K562 (cell line): ENCODE results near the gene TMCO4. TPM values are rescaled to one million over a fixed set of nuclear protein-coding genes. Genes with fewer than 3 reads are reported as not detected.

Experiments used
- ATAC-seq: fragments of 200-7000 bp; cut with Tn5 transposase; 3 replicates; pipeline ENCODE4 v1.9.1; 2020; ENCODE audit warnings: moderate library complexity
- BruUV-seq: library from RNA; stranded (reverse); fragments of 400-500 nt; replicated peaks from 2 replicates; lab custom pipeline; 2021; lab: Mats Ljungman, UMichigan
- CTCF ChIA-PET: fragments of 300-600 bp; formaldehyde crosslinking; extraction: SDS; loops from one replicate; lab custom pipeline; 2021; ENCODE audit warnings: low intra/inter-chr PET ratio; lab: Yijun Ruan, JAX
- POLR2A ChIA-PET: fragments of 300-600, 350-650 bp; sonication (Branson Sonifier 250); formaldehyde crosslinking; extraction: SDS; loops from one replicate; lab custom pipeline; 2021; ENCODE audit warnings: antibody characterized with exemption, inconsistent platforms; lab: Yijun Ruan, JAX
- DNase-seq, 4 experiments: peaks; one replicate each; pipeline versions ENCODE4 v3.0.0 to v3.0.0-alpha.2; 2011 to 2018; ENCODE audit warnings: low spot score in 3 of 4, mixed read lengths in 3 of 4; ENCODE audit errors: extremely low read depth in 1 of 4
- FAIRE-seq: peaks from 2 replicates; lab custom pipeline; 2011; peaks lifted over from hg19 to GRCh38; lab: Jason Lieb, UNC
- H2AFZ ChIP-seq: 2 replicates; pipeline ENCODE4 v1.6.0; 2011; ENCODE audit warnings: low read depth, low read length, control low read depth, inconsistent platforms
- H3K27ac ChIP-seq: fragments of 200-600 bp; 3 replicates; pipeline ENCODE4 v1.8.0; 2011; ENCODE audit warnings: low read depth, mild to moderate bottlenecking, control low read depth, inconsistent platforms, low read length, moderate library complexity, mixed read lengths; ENCODE audit errors: extremely low read depth
- H3K27me3 ChIP-seq, 2 experiments: fragments of 300-600 bp in 1 of 2; 2 replicates in 1 of 2; 3 replicates in 1 of 2; pipeline versions ENCODE4 v1.6.0 to v1.8.0; 2011; ENCODE audit warnings: inconsistent platforms in 2 of 2, low read length in 2 of 2, mild to moderate bottlenecking in 1 of 2, mixed read lengths in 1 of 2, moderate library complexity in 1 of 2; ENCODE audit not compliant: control insufficient read depth in 2 of 2, insufficient read depth in 2 of 2
- H3K36me3 ChIP-seq: fragments of 300-600 bp; 3 replicates; pipeline ENCODE4 v1.8.0; 2011; ENCODE audit warnings: mild to moderate bottlenecking, low read length, inconsistent platforms; ENCODE audit not compliant: control insufficient read depth, insufficient read depth
- H3K4me1 ChIP-seq, 2 experiments: fragments of 200-600 bp in 1 of 2; replicated peaks in 1 of 2; 2 replicates in 1 of 2; 3 replicates in 1 of 2; pipeline versions ENCODE4 v1.5.1 to v1.8.0; 2011; ENCODE audit warnings: inconsistent platforms in 2 of 2, low read length in 2 of 2, mild to moderate bottlenecking in 1 of 2, mixed read lengths in 1 of 2, moderate library complexity in 1 of 2; ENCODE audit not compliant: control insufficient read depth in 2 of 2, insufficient read depth in 2 of 2
- H3K4me2 ChIP-seq: 2 replicates; pipeline ENCODE4 v1.6.1; 2011; ENCODE audit warnings: low read length, control low read depth, inconsistent platforms, mixed read lengths; ENCODE audit not compliant: insufficient read depth
- H3K4me3 ChIP-seq: fragments of 200-600 bp; sonication (generic), shearing (Covaris generic); 2 replicates; pipeline ENCODE4 v1.5.1; 2016; ENCODE audit warnings: control low read depth, inconsistent platforms
- H3K79me2 ChIP-seq: fragments of 200-600 bp; 3 replicates; pipeline ENCODE4 v1.8.0; 2011; ENCODE audit warnings: low read length, inconsistent platforms; ENCODE audit not compliant: control insufficient read depth, insufficient read depth
- H3K9ac ChIP-seq, 2 experiments: 2 replicates each; pipeline versions ENCODE4 v1.6.0 to v1.6.1; 2011; ENCODE audit warnings: low read depth in 2 of 2, low read length in 2 of 2, control low read depth in 1 of 2, inconsistent platforms in 1 of 2, mild to moderate bottlenecking in 1 of 2, mixed read lengths in 1 of 2; ENCODE audit not compliant: insufficient read depth in 1 of 2
- H3K9me1 ChIP-seq: one replicate; pipeline ENCODE4 v1.6.0; 2011; ENCODE audit warnings: inconsistent platforms, mild to moderate bottlenecking, low read length, moderate library complexity; ENCODE audit not compliant: control insufficient read depth, insufficient read depth
- H3K9me3 ChIP-seq: replicated peaks from 2 replicates; pipeline ENCODE4 v1.5.1; 2011; ENCODE audit warnings: low read depth, low read length, inconsistent platforms; ENCODE audit not compliant: control insufficient read depth, insufficient read depth
- H4K20me1 ChIP-seq: replicated peaks from 2 replicates; pipeline ENCODE4 v1.6.1; 2011; ENCODE audit warnings: low read length, inconsistent platforms, mixed read lengths; ENCODE audit not compliant: control insufficient read depth, insufficient read depth
- BMI1 ChIP-seq: fragments of 150-350 bp; IDR thresholded peaks from 2 replicates; pipeline ENCODE4 v1.6.1; 2014; ENCODE audit warnings: low read length
- HNRNPH1 ChIP-seq: fragments of 200-400 bp; formaldehyde crosslinking; optimal IDR thresholded peaks from 2 replicates; pipeline ENCODE3; 2017; ENCODE audit warnings: low read depth, mild to moderate bottlenecking, low read length, moderate library complexity
- HNRNPLL ChIP-seq: fragments of 200-400 bp; formaldehyde crosslinking; IDR thresholded peaks from 2 replicates; pipeline ENCODE4 v1.6.1; 2017; ENCODE audit warnings: low read length, low read depth, mild to moderate bottlenecking; ENCODE audit not compliant: poor library complexity, severe bottlenecking
- RBM39 ChIP-seq: fragments of 200-400 bp; formaldehyde crosslinking; optimal IDR thresholded peaks from 2 replicates; pipeline ENCODE3; 2018; ENCODE audit warnings: low read depth, low read length
- SPI1 ChIP-seq: IDR thresholded peaks from 2 replicates; pipeline ENCODE4 v1.6.1; 2011; ENCODE audit warnings: low read depth, low read length, control low read depth, borderline replicate concordance
- STAG1 ChIP-seq: sonication (generic); formaldehyde crosslinking; IDR thresholded peaks from 2 replicates; pipeline ENCODE4 v1.5.0; 2020; ENCODE audit warnings: missing genetic modification reagents, borderline replicate concordance
- STAT5B ChIP-seq: fragments of 250-450 bp; sonication (Bioruptor Pico); IDR thresholded peaks from 2 replicates; pipeline ENCODE4 v1.8.0; 2021; ENCODE audit warnings: mild to moderate bottlenecking, inconsistent platforms
- ZC3H8 ChIP-seq: fragments of 450-650 bp; IDR thresholded peaks from 2 replicates; pipeline ENCODE4 v1.6.1; 2017
- ZNF263 ChIP-seq: sonication (generic); formaldehyde crosslinking; IDR thresholded peaks from 2 replicates; pipeline ENCODE4 v1.8.0; 2022; ENCODE audit warnings: mild to moderate bottlenecking, missing genetic modification reagents, borderline replicate concordance
- ZNF644 ChIP-seq: fragments of 200-800 bp; sonication (Bioruptor generic); IDR thresholded peaks from 2 replicates; pipeline ENCODE4 v1.6.1; 2016; ENCODE audit warnings: low read depth, missing genetic modification characterization, missing compliant biosample characterization
- WGBS: fragments of 100-300 bp; shearing (Covaris generic); methylation state at CpG from one replicate; pipeline ENCODE4 v1.1.6; 2016; ENCODE audit warnings: low coverage, mixed read lengths; ENCODE audit not compliant: insufficient coverage; ENCODE audit errors: missing lambda C conversion rate; 5-methylcytosine and 5-hydroxymethylcytosine counted together
- in situ Hi-C: fragments of 300-500 bp; cut with MboI; formaldehyde crosslinking; loops from 4 replicates; pipeline ENCODE4 v1.15.0; 2018; ENCODE audit warnings: inconsistent platforms, mixed read lengths
- intact Hi-C: fragments of 100-400 bp; cut with micrococcal nuclease; formaldehyde crosslinking; loops from 2 replicates; pipeline ENCODE4 v1.14.2; 2022
- polyA plus RNA-seq, 8 experiments: library from polyadenylated mRNA; depleted of rRNA in 4 of 8; stranded (reverse) in 5 of 8; unstranded in 3 of 8; fragments of >200 nt; fragmentation: Nextera tagmentation in 2 of 8; fragmentation: Illumina TruSeq in 1 of 8; extraction: Ambion mirVana in 2 of 8; extraction: Trizol in 1 of 8; gene quantifications; 2 replicates each; pipeline versions ENCODE4 v1.2.1 to v1.2.3, GENCODE V29; 2011 to 2014; ENCODE audit warnings: inconsistent platforms in 1 of 8, missing spikeins in 1 of 8
- total RNA-seq, 7 experiments: library from RNA; depleted of rRNA in 6 of 7; stranded (reverse); fragments of >200 nt in 6 of 7; fragmentation: Illumina TruSeq in 2 of 7; extraction: Trizol in 2 of 7; gene quantifications; 2 replicates each; pipeline versions ENCODE4 v1.2.1 to v1.2.3, GENCODE V29; 2011 to 2021; ENCODE audit warnings: low replicate concordance in 1 of 7
- TF ChIP-seq, protein P1 (sequence below), 3 experiments: fragments of 200-800 bp in 1 of 3; sonication (Bioruptor generic) in 1 of 3; sonication (generic) in 1 of 3; formaldehyde crosslinking in 1 of 3; IDR thresholded peaks; 2 replicates each; pipeline versions ENCODE4 v1.6.1 to v1.8.0; 2016 to 2022; ENCODE audit warnings: mild to moderate bottlenecking in 2 of 3, missing compliant biosample characterization in 2 of 3, missing genetic modification characterization in 2 of 3, missing genetic modification reagents in 1 of 3
- TF ChIP-seq, protein P2 (sequence below): sonication (generic); formaldehyde crosslinking; IDR thresholded peaks from 2 replicates; pipeline ENCODE4 v1.8.0; 2022; ENCODE audit warnings: mild to moderate bottlenecking, missing genetic modification reagents
- TF ChIP-seq, protein P3 (sequence below): fragments of 250-450 bp; sonication (Bioruptor Pico); IDR thresholded peaks from 2 replicates; pipeline ENCODE4 v1.8.0; 2021; ENCODE audit warnings: borderline replicate concordance, mild to moderate bottlenecking, moderate library complexity; ENCODE audit not compliant: poor library complexity, severe bottlenecking
- TF ChIP-seq, protein P4 (sequence below), 2 experiments: IDR thresholded peaks; 2 replicates each; pipeline ENCODE4 v1.6.1; 2012; ENCODE audit warnings: improper control_type of control experiment in 2 of 2, low read depth in 2 of 2, low read length in 2 of 2, borderline replicate concordance in 1 of 2

The TMCO4 gene
- total and polyA plus RNA-seq, 9 of the 15 experiments (the other 6 are each of a cell fraction or from before 2014, with no cell fraction given), result 0.06 to 2.1 (median 1.2) TPM

DNA sequence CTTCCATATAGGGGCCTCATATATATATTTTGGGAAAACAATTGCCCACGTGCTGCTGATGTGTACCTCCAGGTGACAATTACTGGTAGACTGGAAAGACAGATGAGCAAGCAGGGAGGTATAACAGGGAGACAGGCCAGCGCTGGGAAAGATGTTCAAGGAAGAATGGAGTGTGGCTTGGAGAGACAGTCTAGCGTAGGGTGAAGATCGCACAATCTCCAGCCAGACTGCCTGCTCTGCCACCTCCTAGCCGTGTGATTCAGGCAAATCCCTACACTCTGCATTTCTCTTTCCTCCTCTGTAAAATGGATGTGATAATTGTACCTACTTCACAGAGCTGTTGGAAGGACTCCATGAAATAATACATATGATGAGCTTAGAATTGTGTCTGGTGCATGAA is 66.1 kb downstream of the TMCO4 start:
- peaks cover 5% of the 10 kb centered on the region for H3K9me3 ChIP-seq
- H3K9ac ChIP-seq, result no peak overlapping the region
- no peak overlapping the region for H3K4me3 ChIP-seq
- no peak overlapping the region for H3K27ac ChIP-seq
- no peaks in the 10 kb centered on the region for H3K79me2 ChIP-seq
- no peak overlapping the region for H2AFZ ChIP-seq
- DNase-seq, result no peak
- ChIA-PET CTCF (no interaction called here), POLR2A (no interaction called here)
- H3K4me1 ChIP-seq, result no peaks in the 10 kb centered on the region; a peak in 1 of 5 replicates
- H3K9me1 ChIP-seq, result no peaks in the 10 kb centered on the region
- no peak for FAIRE-seq
- H4K20me1 ChIP-seq, result no peaks in the 10 kb centered on the region
- in situ Hi-C loops, result no loop called here
- H3K36me3 ChIP-seq, result no peaks in the 10 kb centered on the region
- H3K27me3 ChIP-seq, result peaks cover 7 to 52% of the 10 kb centered on the region in 2 experiments; a peak in 4 of 5 replicates
- no peak for ATAC-seq
- H3K4me2 ChIP-seq, result no peak overlapping the region
- 3% methylated on average over 5 of the region's 5 CpGs for WGBS
- intact Hi-C loops, result no loop called here
- BruUV-seq, result no TSS peak
- TF ChIP-seq, protein P1, sequence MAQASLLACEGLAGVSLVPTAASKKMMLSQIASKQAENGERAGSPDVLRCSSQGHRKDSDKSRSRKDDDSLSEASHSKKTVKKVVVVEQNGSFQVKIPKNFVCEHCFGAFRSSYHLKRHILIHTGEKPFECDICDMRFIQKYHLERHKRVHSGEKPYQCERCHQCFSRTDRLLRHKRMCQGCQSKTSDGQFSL (CRISPR knock-in tag; IDR thresholded peaks at IDR 0.05), result no peak
- TF ChIP-seq, protein P1 (tag; IDR thresholded peaks at IDR 0.05), result no peak
- TF ChIP-seq, protein P2, sequence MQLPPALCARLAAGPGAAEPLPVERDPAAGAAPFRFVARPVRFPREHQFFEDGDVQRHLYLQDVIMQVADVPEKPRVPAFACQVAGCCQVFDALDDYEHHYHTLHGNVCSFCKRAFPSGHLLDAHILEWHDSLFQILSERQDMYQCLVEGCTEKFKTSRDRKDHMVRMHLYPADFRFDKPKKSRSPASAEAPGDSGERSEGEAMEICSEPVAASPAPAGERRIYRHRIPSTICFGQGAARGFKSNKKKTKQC (CRISPR knock-in tag), result no peak
- TF ChIP-seq ZNF263 (CRISPR knock-in tag), result no peak
- TF ChIP-seq BMI1, result no peak
- TF ChIP-seq ZNF644 (tag), result no peak
- no peak for TF ChIP-seq HNRNPH1
- no peak for TF ChIP-seq SPI1
- no peak for TF ChIP-seq STAT5B (CRISPR knock-in tag)
- TF ChIP-seq, protein P3, sequence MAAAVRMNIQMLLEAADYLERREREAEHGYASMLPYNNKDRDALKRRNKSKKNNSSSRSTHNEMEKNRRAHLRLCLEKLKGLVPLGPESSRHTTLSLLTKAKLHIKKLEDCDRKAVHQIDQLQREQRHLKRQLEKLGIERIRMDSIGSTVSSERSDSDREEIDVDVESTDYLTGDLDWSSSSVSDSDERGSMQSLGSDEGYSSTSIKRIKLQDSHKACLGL (CRISPR knock-in tag), result no peak
- TF ChIP-seq ZC3H8, result no peak
- TF ChIP-seq, protein P4, sequence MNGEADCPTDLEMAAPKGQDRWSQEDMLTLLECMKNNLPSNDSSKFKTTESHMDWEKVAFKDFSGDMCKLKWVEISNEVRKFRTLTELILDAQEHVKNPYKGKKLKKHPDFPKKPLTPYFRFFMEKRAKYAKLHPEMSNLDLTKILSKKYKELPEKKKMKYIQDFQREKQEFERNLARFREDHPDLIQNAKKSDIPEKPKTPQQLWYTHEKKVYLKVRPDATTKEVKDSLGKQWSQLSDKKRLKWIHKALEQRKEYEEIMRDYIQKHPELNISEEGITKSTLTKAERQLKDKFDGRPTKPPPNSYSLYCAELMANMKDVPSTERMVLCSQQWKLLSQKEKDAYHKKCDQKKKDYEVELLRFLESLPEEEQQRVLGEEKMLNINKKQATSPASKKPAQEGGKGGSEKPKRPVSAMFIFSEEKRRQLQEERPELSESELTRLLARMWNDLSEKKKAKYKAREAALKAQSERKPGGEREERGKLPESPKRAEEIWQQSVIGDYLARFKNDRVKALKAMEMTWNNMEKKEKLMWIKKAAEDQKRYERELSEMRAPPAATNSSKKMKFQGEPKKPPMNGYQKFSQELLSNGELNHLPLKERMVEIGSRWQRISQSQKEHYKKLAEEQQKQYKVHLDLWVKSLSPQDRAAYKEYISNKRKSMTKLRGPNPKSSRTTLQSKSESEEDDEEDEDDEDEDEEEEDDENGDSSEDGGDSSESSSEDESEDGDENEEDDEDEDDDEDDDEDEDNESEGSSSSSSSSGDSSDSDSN (IDR thresholded peaks at IDR 0.05; ENCODE audit: borderline replicate concordance in 1 of 2, low read depth in 2 of 2, low read length in 2 of 2), result no peak
- TF ChIP-seq HNRNPLL, result no peak
- TF ChIP-seq RBM39, result no peak
- no peak for TF ChIP-seq STAG1
